Cardiac muscle cell (in vitro differentiated cells and primary cell): ENCODE measurements around the gene FSTL4. TPM values are rescaled to one million over a fixed set of nuclear protein-coding genes. Genes with fewer than 3 reads are reported as not detected.

Experiments
- DNase-seq, 2 donors: peaks; one replicate each; pipeline versions ENCODE4 v3.0.0 to v3.0.0-alpha.2; 2010 to 2017; ENCODE audit warnings: low read depth in 1 of 2, low spot score in 1 of 2
- H3K27ac ChIP-seq: fragments of 200-600 bp; sonication (generic); 2 replicates; pipeline ENCODE4 v1.5.1; 2016
- H3K27me3 ChIP-seq: fragments of 200-600 bp; sonication (generic); 2 replicates; pipeline ENCODE4 v1.6.0; 2016; ENCODE audit warnings: control low read depth
- H3K36me3 ChIP-seq: fragments of 200-600 bp; sonication (generic); 2 replicates; pipeline ENCODE4 v1.5.1; 2016; ENCODE audit warnings: control low read depth
- H3K4me1 ChIP-seq: fragments of 200-600 bp; sonication (generic); 2 replicates; pipeline ENCODE4 v1.8.1; 2017; ENCODE audit warnings: low read depth, mild to moderate bottlenecking, mixed run types
- H3K4me3 ChIP-seq: fragments of 200-600 bp; sonication (generic); 2 replicates; pipeline ENCODE4 v1.5.1; 2016; ENCODE audit warnings: mild to moderate bottlenecking
- H3K9me3 ChIP-seq: fragments of 200-600 bp; sonication (generic); 2 replicates; pipeline ENCODE4 v1.5.1; 2017; ENCODE audit warnings: low read depth, mild to moderate bottlenecking, control low read depth
- polyA plus RNA-seq: library from polyadenylated mRNA; unstranded; fragments of >200 nt; fragmentation: Nextera tagmentation; extraction: Ambion mirVana; gene quantifications from 2 replicates; pipeline ENCODE4 v1.2.1, GENCODE V29; 2016
- total RNA-seq: library from RNA; depleted of rRNA; stranded (reverse); fragments of >200 nt; gene quantifications from 2 replicates; pipeline ENCODE4 v1.2.3, GENCODE V29; 2016
- TF ChIP-seq, protein P1 (sequence below): IDR thresholded peaks from 2 replicates; pipeline ENCODE4 v1.5.1; 2012; ENCODE audit warnings: low read depth, mild to moderate bottlenecking, low read length

FSTL4 gene
- total and polyA plus RNA-seq, 2 experiments from 2014 or later, result 0.06 TPM; not detected in 1

- Histone ChIP-seq H3K4me1 (no peaks in the 10 kb centered on the region), H3K27me3 (no peaks in the 10 kb centered on the region), H3K4me3 (no peak overlapping the region), H3K9me3 (no peaks in the 10 kb centered on the region), H3K27ac (no peak overlapping the region), H3K36me3 (no peaks in the 10 kb centered on the region)
- no peak for DNase-seq
- TF ChIP-seq, protein P1, sequence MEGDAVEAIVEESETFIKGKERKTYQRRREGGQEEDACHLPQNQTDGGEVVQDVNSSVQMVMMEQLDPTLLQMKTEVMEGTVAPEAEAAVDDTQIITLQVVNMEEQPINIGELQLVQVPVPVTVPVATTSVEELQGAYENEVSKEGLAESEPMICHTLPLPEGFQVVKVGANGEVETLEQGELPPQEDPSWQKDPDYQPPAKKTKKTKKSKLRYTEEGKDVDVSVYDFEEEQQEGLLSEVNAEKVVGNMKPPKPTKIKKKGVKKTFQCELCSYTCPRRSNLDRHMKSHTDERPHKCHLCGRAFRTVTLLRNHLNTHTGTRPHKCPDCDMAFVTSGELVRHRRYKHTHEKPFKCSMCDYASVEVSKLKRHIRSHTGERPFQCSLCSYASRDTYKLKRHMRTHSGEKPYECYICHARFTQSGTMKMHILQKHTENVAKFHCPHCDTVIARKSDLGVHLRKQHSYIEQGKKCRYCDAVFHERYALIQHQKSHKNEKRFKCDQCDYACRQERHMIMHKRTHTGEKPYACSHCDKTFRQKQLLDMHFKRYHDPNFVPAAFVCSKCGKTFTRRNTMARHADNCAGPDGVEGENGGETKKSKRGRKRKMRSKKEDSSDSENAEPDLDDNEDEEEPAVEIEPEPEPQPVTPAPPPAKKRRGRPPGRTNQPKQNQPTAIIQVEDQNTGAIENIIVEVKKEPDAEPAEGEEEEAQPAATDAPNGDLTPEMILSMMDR, result no peak
These were observed 271.5 kb downstream of the FSTL4 start for GRCh38 chr5:133340822-133341221.

- H3K27me3 ChIP-seq, result no peaks in the 10 kb centered on the region
- no peaks in the 10 kb centered on the region for H3K36me3 ChIP-seq
- no peaks in the 10 kb centered on the region for H3K4me1 ChIP-seq
- DNase-seq, result no peak
- no peaks in the 10 kb centered on the region for H3K9me3 ChIP-seq
- TF ChIP-seq, protein P1, result no peak
- no peak overlapping the region for H3K4me3 ChIP-seq
- no peak overlapping the region for H3K27ac ChIP-seq
These were observed 272.2 kb downstream of the FSTL4 start for GRCh38 chr5:133340002-133340755.

DNA sequence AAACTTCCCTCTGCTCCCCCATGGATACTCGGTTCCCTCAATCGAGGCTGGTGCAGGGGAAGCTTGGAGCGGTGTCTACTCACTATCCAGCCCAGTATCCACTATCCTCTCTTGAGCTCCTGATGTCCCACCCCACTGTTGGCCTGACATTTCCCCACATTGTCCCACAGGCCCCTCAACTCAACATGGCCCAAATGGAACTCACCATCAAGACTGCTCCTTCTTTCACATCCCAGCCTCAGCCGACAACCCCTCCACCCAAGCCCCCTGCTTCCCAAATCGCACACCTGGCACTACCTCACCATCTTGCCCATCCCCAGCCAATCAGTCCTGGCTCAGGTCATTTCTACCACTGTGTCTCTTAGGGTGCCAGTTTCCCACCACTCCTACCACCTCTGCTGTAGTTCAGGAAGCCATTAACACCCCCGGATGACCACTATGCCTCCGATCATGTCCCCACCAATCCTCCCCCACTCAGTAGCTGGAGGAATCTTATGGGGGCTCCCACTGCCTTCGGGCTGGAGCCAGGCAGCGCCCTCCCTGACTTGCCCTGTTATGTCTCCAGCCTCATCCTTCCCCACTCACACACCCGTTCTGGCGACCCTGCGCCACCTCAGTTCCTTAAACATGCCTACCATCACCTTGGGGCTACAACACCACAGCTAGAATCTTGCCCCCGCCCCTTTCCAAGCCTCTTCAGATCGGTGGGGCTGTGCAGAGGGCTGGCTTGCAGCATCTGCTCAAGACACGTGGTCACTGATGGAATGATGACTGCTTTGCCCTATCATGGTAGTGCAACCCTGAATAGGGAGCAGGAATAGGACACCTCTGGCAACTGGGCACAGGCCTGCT lies 273.6 kb downstream of the FSTL4 start:
- no peaks in the 10 kb centered on the region for H3K4me1 ChIP-seq
- TF ChIP-seq, protein P1, result no peak
- H3K4me3 ChIP-seq, result no peak overlapping the region
- H3K36me3 ChIP-seq, result no peaks in the 10 kb centered on the region
- no peaks in the 10 kb centered on the region for H3K9me3 ChIP-seq
- no peak for DNase-seq
- H3K27ac ChIP-seq, result no peak overlapping the region
- H3K27me3 ChIP-seq, result no peaks in the 10 kb centered on the region

DNA sequence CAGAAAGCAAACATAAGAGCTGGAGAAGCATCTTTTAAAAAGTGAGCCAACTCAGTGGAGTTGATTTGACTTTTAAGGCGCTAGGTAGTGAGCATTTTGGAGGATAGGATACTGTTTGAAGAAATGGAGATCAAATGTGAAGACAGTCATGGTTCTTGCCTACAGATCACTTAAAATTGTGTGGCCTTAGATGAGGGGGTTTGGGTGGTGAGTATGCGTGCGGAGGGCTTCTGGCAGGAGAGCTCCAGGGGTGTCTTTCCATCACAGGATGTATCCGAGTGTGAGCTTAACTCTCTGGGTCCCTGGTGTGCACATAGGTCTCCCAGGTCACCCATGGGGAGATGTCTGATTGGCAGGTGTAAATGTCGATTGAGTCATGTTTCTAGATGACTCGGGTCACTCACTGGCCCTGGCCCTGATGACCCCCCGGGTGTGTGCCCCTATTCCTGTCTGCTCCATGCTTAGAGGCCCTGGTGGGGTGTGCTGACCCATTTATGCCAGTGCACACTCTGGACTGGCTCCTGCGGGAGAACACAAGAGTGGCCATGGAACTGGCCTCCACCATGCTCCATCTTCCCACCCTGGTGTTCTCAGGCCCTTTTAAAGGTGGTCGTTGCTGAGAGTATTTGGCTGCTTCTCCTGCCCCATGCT lies 274.4 kb downstream of the FSTL4 start:
- Histone ChIP-seq H3K27me3 (no peaks in the 10 kb centered on the region), H3K27ac (no peak overlapping the region), H3K4me3 (no peak overlapping the region), H3K9me3 (no peaks in the 10 kb centered on the region), H3K4me1 (no peaks in the 10 kb centered on the region), H3K36me3 (no peaks in the 10 kb centered on the region)
- no peak for DNase-seq
- TF ChIP-seq, protein P1, result no peak

DNA sequence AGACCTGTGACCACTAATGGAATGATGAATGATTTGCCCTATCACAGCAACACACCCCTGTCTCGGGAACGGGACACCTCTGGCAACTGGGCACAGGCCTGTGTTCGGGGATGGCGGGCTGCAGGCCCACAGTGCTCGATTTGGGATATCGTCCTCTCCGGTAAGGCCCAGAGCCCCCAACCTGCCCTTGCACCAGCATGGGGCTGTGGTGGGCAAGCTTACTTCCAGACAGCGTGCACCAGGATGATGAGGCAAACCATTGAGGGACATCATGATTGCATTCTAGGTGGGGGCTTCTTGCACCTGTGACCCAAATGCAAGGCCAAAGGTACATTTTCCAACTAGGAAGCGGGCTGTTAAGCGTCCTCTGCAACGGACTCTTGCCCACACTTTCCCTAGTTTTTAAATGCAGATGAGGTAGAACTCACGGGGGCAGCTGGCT lies 275.4 kb downstream of the FSTL4 start:
- DNase-seq, result no peak
- H3K9me3 ChIP-seq, result no peaks in the 10 kb centered on the region
- no peak overlapping the region for H3K27ac ChIP-seq
- H3K36me3 ChIP-seq, result no peaks in the 10 kb centered on the region
- H3K4me1 ChIP-seq, result no peaks in the 10 kb centered on the region
- no peak overlapping the region for H3K4me3 ChIP-seq
- no peaks in the 10 kb centered on the region for H3K27me3 ChIP-seq
- TF ChIP-seq, protein P1, result no peak
